Measurements from ENCODE around the gene LRRN2. TPM values are rescaled to one million over a fixed set of nuclear protein-coding genes. Genes with fewer than 3 reads are reported as not detected.
A peak's percentile ranks its signal among the peaks of the same experiment; 100 is the strongest.

LRRN2 gene
- total RNA-seq, 1 experiment from 2014 or later, result not detected

GRCh38 chr1:204692841-204693356 is 7.4 kb upstream of the LRRN2 start:
- DNase-seq (ENCODE audit: low read depth), result no peak

GRCh38 chr1:204692325-204692840 is 6.8 kb upstream of the LRRN2 start:
- DNase-seq (ENCODE audit: low read depth), result no peak

GRCh38 chr1:204691328-204691730 is 5.8 kb upstream of the LRRN2 start:
- DNase-seq (ENCODE audit: low read depth), result peak; percentile 8

- no peak for DNase-seq (ENCODE audit: low read depth)
Observed at GRCh38 chr1:204688776-204689175, 3.2 kb upstream of the LRRN2 start.

- DNase-seq (ENCODE audit: low read depth), result no peak
Observed at GRCh38 chr1:204688007-204688406, 2.5 kb upstream of the LRRN2 start.

GRCh38 chr1:204684571-204685235 is 835 bp downstream of the LRRN2 start:
- DNase-seq (ENCODE audit: low read depth), result peak; percentile 24

- no peak for DNase-seq (ENCODE audit: low read depth)
Observed at GRCh38 chr1:204684206-204684570, 1.4 kb downstream of the LRRN2 start.

- DNase-seq (ENCODE audit: low read depth), result no peak
Observed at GRCh38 chr1:204683284-204684205, 2.0 kb downstream of the LRRN2 start.

- DNase-seq (ENCODE audit: low read depth), result no peak
Observed at GRCh38 chr1:204680461-204680860, 5.1 kb downstream of the LRRN2 start.

- DNase-seq (ENCODE audit: low read depth), result no peak
Observed at GRCh38 chr1:204680051-204680450, 5.5 kb downstream of the LRRN2 start.

- DNase-seq (ENCODE audit: low read depth), result no peak
Observed at GRCh38 chr1:204678721-204679475, 6.6 kb downstream of the LRRN2 start.

GRCh38 chr1:204677864-204678263 is 7.7 kb downstream of the LRRN2 start:
- no peak for DNase-seq (ENCODE audit: low read depth)

GRCh38 chr1:204676043-204676442 is 9.5 kb downstream of the LRRN2 start:
- no peak for DNase-seq (ENCODE audit: low read depth)

GRCh38 chr1:204673909-204674649 is 11.5 kb downstream of the LRRN2 start:
- DNase-seq (ENCODE audit: low read depth), result no peak

GRCh38 chr1:204673209-204673608 is 12.3 kb downstream of the LRRN2 start:
- no peak for DNase-seq (ENCODE audit: low read depth)

- DNase-seq (ENCODE audit: low read depth), result no peak
Observed at GRCh38 chr1:204672482-204673121, 12.9 kb downstream of the LRRN2 start.

- DNase-seq (ENCODE audit: low read depth), result no peak
Observed at GRCh38 chr1:204672069-204672468, 13.5 kb downstream of the LRRN2 start.

- peak; percentile 38 for DNase-seq (ENCODE audit: low read depth)
Observed at GRCh38 chr1:204670152-204670927, 15.2 kb downstream of the LRRN2 start.

GRCh38 chr1:204669579-204669978 is 16.0 kb downstream of the LRRN2 start:
- no peak for DNase-seq (ENCODE audit: low read depth)

- no peak for DNase-seq (ENCODE audit: low read depth)
Observed at GRCh38 chr1:204664384-204664651, 21.2 kb downstream of the LRRN2 start.

Measured in RPMI7951 (cell line).